Measurements from ENCODE around the gene CAPN11.

DNA sequence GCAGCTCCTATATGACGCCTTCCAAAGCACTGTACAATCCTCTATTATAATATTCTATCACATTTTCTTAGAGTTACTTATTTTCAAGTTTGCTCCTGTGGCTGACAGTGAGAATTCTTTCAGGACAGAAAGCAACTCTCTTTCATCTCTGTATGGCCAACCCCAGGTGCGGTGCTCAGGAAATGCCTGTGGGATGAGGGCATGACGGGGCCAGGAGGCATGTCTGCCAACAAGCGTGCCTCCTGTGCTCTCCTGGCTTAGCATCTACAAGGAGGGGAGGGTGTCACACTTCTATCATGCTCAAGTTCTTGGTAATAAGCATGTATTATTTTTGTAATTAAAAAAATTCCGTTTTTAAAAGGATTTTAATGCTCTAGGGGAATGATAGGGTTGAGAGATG lies 42.8 kb upstream of the CAPN11 start:
- TF ChIP-seq CTCF (IDR thresholded peaks at IDR 0.05; ENCODE audit: poor library complexity, severe bottlenecking): no peak
- no peak for TF ChIP-seq EZH2 (IDR thresholded peaks at IDR 0.05; ENCODE audit: borderline replicate concordance, insufficient read depth, low read length, poor library complexity, severe bottlenecking)
- TF ChIP-seq EP300 (conservative IDR thresholded peaks at IDR 0.05; ENCODE audit: poor library complexity, severe bottlenecking): no peak
- TF ChIP-seq SMC3 (conservative IDR thresholded peaks at IDR 0.05; ENCODE audit: poor library complexity): no peak
- TF ChIP-seq, protein P1, sequence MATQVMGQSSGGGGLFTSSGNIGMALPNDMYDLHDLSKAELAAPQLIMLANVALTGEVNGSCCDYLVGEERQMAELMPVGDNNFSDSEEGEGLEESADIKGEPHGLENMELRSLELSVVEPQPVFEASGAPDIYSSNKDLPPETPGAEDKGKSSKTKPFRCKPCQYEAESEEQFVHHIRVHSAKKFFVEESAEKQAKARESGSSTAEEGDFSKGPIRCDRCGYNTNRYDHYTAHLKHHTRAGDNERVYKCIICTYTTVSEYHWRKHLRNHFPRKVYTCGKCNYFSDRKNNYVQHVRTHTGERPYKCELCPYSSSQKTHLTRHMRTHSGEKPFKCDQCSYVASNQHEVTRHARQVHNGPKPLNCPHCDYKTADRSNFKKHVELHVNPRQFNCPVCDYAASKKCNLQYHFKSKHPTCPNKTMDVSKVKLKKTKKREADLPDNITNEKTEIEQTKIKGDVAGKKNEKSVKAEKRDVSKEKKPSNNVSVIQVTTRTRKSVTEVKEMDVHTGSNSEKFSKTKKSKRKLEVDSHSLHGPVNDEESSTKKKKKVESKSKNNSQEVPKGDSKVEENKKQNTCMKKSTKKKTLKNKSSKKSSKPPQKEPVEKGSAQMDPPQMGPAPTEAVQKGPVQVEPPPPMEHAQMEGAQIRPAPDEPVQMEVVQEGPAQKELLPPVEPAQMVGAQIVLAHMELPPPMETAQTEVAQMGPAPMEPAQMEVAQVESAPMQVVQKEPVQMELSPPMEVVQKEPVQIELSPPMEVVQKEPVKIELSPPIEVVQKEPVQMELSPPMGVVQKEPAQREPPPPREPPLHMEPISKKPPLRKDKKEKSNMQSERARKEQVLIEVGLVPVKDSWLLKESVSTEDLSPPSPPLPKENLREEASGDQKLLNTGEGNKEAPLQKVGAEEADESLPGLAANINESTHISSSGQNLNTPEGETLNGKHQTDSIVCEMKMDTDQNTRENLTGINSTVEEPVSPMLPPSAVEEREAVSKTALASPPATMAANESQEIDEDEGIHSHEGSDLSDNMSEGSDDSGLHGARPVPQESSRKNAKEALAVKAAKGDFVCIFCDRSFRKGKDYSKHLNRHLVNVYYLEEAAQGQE (IDR thresholded peaks at IDR 0.05; ENCODE audit: borderline replicate concordance): no peak
- no peak for TF ChIP-seq RAD21 (conservative IDR thresholded peaks at IDR 0.05)
- no peak for TF ChIP-seq POLR2AphosphoS5 (IDR thresholded peaks at IDR 0.05)
- TF ChIP-seq TAF1 (IDR thresholded peaks at IDR 0.05; ENCODE audit: low read depth): no peak

Data from neural cell (in vitro differentiated cells).